MCF 10A (cell line): ENCODE measurements around the gene HERC4. TPM values are rescaled to one million over a fixed set of nuclear protein-coding genes. Genes with fewer than 3 reads are reported as not detected.
A peak's percentile ranks its signal among the peaks of the same experiment; 100 is the strongest.
"Not testable (repeated sequence)": the region's sequence is repeated elsewhere in the genome, so short reads cannot be mapped to it uniquely, and the experiment has no call there.

Experiments
- BruUV-seq: library from RNA; stranded (reverse); fragments of 400-500 nt; replicated peaks from 2 replicates; lab custom pipeline; 2021; lab: Mats Ljungman, UMichigan
- CTCF ChIA-PET: fragments of 300-600 bp; sonication (Branson Sonifier 250); formaldehyde crosslinking; extraction: SDS; loops from one replicate; lab custom pipeline; 2021; ENCODE audit warnings: antibody characterized with exemption, inconsistent platforms; lab: Yijun Ruan, JAX
- POLR2A ChIA-PET: fragments of 300-600, 350-650 bp; sonication (Branson Sonifier 250); formaldehyde crosslinking; extraction: SDS; loops from one replicate; lab custom pipeline; 2020; ENCODE audit warnings: antibody characterized with exemption, inconsistent platforms; lab: Yijun Ruan, JAX
- DNase-seq: peaks from one replicate; pipeline ENCODE4 v3.0.0-alpha.2; 2018; ENCODE audit not compliant: unreplicated experiment
- H3K27ac Mint-ChIP-seq: one replicate; pipeline ENCODE4 v1.8.0; 2022; ENCODE audit warnings: mild to moderate bottlenecking, low read depth, mixed read lengths; ENCODE audit not compliant: unreplicated experiment
- H3K27me3 Mint-ChIP-seq: one replicate; pipeline ENCODE4 v1.8.0; 2022; ENCODE audit warnings: mixed read lengths; ENCODE audit not compliant: insufficient read depth, unreplicated experiment
- H3K36me3 Mint-ChIP-seq: one replicate; pipeline ENCODE4 v1.8.0; 2022; ENCODE audit warnings: mild to moderate bottlenecking, moderate library complexity, mixed read lengths; ENCODE audit not compliant: insufficient read depth, unreplicated experiment
- H3K4me1 Mint-ChIP-seq: one replicate; pipeline ENCODE4 v1.8.0; 2022; ENCODE audit warnings: mixed read lengths; ENCODE audit not compliant: insufficient read depth, unreplicated experiment
- H3K4me3 Mint-ChIP-seq: one replicate; pipeline ENCODE4 v1.8.0; 2022; ENCODE audit warnings: mild to moderate bottlenecking, moderate library complexity, mixed read lengths; ENCODE audit not compliant: unreplicated experiment
- H3K9me3 Mint-ChIP-seq: one replicate; pipeline ENCODE4 v1.8.0; 2022; ENCODE audit warnings: mixed read lengths; ENCODE audit not compliant: unreplicated experiment
- CTCF ChIP-seq: fragments of 200-600 bp; IDR thresholded peaks from one replicate; pipeline ENCODE4 v1.8.0; 2022; ENCODE audit warnings: antibody characterized with exemption, mild to moderate bottlenecking; ENCODE audit not compliant: unreplicated experiment
- intact Hi-C: fragments of 100-400 bp; cut with micrococcal nuclease; formaldehyde crosslinking; loops from 2 replicates; pipeline ENCODE4 v1.14.1; 2022
- total RNA-seq: library from RNA; stranded (reverse); gene quantifications from 2 replicates; pipeline ENCODE4 v1.2.3, GENCODE V29; 2022

HERC4 gene
- total RNA-seq, 1 experiment from 2014 or later: 57.5 TPM

- TF ChIP-seq CTCF: no peak
- Mint-ChIP-seq H3K27me3 (no peaks in the 10 kb centered on the region), H3K9me3 (no peaks in the 10 kb centered on the region), H3K27ac (no peak overlapping the region), H3K4me1 (no peaks in the 10 kb centered on the region), H3K36me3 (peaks cover 86% of the 10 kb centered on the region), H3K4me3 (no peak overlapping the region)
- BruUV-seq: no TSS peak
- CTCF ChIA-PET: interaction anchor here (0.6 to 0.9 kb wide), 2 partner anchors 9 to 23 kb away, joined by 3 read pairs; no protein-coding TSS in a partner anchor
- DNase-seq: no peak
- intact Hi-C loops: no loop called here
- POLR2A ChIA-PET: interaction anchor here (1.1 kb wide), 1 partner anchor 9 kb away, joined by 3 read pairs; no protein-coding TSS in a partner anchor
Observed at GRCh38 chr10:67969875-67970274, 105.2 kb downstream of the HERC4 start.

- H3K9me3 Mint-ChIP-seq, H3K4me1 Mint-ChIP-seq, CTCF ChIA-PET, H3K27me3 Mint-ChIP-seq, BruUV-seq, H3K4me3 Mint-ChIP-seq, intact Hi-C loops: not testable (repeated sequence)
- POLR2A ChIA-PET: interaction anchor here (0.7 to 1.0 kb wide), 2 partner anchors 82 to 170 kb away, joined by 3 to 4 read pairs; no protein-coding TSS in a partner anchor
- peak overlapping the region; percentile 31 for H3K27ac Mint-ChIP-seq
- peak; percentile 77 for DNase-seq
- peaks cover 77% of the 10 kb centered on the region for H3K36me3 Mint-ChIP-seq
Observed at GRCh38 chr10:67966035-67966434, 109.0 kb downstream of the HERC4 start.

GRCh38 chr10:67965456-67965855, 109.6 kb downstream of the HERC4 start:
- peaks cover 77% of the 10 kb centered on the region for H3K36me3 Mint-ChIP-seq

GRCh38 chr10:67959839-67960476, 115.1 kb downstream of the HERC4 start:
- Mint-ChIP-seq H3K36me3 (peaks cover 51% of the 10 kb centered on the region), H3K9me3 (no peaks in the 10 kb centered on the region), H3K4me3 (no peak overlapping the region), H3K27me3 (no peaks in the 10 kb centered on the region), H3K4me1 (no peaks in the 10 kb centered on the region), H3K27ac (no peak overlapping the region)
- CTCF ChIA-PET: interaction anchor here (0.6 to 1.2 kb wide), 3 partner anchors 10 to 481 kb away, joined by 3 to 4 read pairs (median 3); no protein-coding TSS in a partner anchor
- POLR2A ChIA-PET: interaction anchor here (0.8 to 1.3 kb wide), 4 partner anchors 9 to 36 kb away, joined by 3 to 6 read pairs (median 3); no protein-coding TSS in a partner anchor
- no TSS peak for BruUV-seq
- no peak for DNase-seq
- intact Hi-C loops: no loop called here
- TF ChIP-seq CTCF: no peak

More at GRCh38 chr10:67965456-67965855, 109.6 kb downstream of the HERC4 start:
- no peaks in the 10 kb centered on the region for H3K27me3 Mint-ChIP-seq
- no peaks in the 10 kb centered on the region for H3K4me1 Mint-ChIP-seq
- CTCF ChIA-PET: no interaction called here
- H3K9me3 Mint-ChIP-seq: no peaks in the 10 kb centered on the region
- intact Hi-C loops: no loop called here
- no peak for DNase-seq
- TF ChIP-seq CTCF: no peak
- peak overlapping the region; percentile 51 for H3K27ac Mint-ChIP-seq
- H3K4me3 Mint-ChIP-seq: no peak overlapping the region
- POLR2A ChIA-PET: interaction anchor here (0.7 to 1.0 kb wide), 2 partner anchors 81 to 170 kb away, joined by 3 to 4 read pairs; no protein-coding TSS in a partner anchor
- no TSS peak for BruUV-seq
